GM19351 (cell line): ENCODE data around the gene GRIN2A.
"Not testable (repeated sequence)": the region's sequence is repeated elsewhere in the genome, so short reads cannot be mapped to it uniquely, and the experiment has no call there.

Experiments used
- ATAC-seq: cut with Tn5 transposase; IDR thresholded peaks from one replicate; pipeline ENCODE4 v1.9.1; 2021; ENCODE audit warnings: mild to moderate bottlenecking, moderate library complexity; ENCODE audit not compliant: unreplicated experiment

Gene GRIN2A

DNA sequence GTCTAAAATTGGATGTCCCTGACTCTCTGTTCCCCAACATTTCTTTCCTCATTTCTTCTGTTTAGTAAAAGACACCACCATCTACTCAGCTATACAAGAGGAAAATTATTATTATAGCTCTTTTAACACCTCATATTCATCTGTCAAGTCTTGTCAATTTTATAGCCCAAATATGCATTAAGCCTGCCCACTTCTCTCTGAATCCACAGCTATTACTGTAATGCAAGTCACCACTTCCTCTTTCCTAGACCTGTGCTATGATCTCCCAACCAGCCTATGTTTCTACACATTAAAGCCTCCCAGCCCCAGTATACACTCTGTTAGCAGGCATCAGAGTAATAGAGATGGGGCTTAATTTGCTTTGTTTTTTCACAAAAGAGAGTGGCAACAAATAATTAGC lies 252.9 kb downstream of the GRIN2A start:
- ATAC-seq, result peak; percentile 89

- ATAC-seq, result no peak
These were observed 259.8 kb downstream of the GRIN2A start for GRCh38 chr16:9922441-9922840.

- no peak for ATAC-seq
These were observed 260.2 kb downstream of the GRIN2A start for GRCh38 chr16:9921997-9922396.

GRCh38 chr16:9919460-9919859 lies 262.8 kb downstream of the GRIN2A start:
- ATAC-seq, result no peak

- ATAC-seq, result no peak
These were observed 264.5 kb downstream of the GRIN2A start for GRCh38 chr16:9917691-9918090.

DNA sequence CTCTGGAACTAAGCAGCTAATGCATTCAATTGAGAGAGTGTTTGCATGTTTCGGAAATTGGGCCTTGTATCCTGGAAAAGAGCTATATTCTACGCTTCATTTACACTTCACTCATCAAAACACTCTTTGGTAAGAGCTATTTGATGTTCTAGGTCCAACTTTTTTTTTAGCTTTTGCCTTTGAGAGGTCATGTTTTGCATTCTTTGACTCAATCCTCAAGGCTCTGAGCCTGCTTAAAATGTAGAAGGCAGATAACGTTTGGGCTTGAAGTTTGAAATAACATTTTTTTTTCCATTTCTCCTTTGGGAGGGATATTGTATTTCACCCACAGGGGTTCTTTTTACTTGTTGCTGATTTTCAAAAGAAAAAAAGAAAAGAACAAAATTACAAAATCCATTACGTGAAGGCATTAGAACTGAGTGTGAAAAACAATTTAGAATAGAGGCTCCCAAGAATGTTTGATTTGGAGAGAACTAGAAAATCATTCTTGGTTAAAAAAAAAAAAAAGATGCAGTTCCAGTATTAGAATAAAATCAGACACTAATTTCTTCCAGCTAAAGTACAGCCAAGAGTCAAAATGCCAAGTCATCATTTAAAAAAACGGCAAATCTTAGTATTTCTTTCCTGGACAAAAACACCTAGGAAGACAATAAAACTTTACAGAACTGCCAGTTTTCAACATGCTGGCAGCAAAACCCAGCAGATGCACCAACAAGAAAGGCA lies 268.5 kb downstream of the GRIN2A start:
- ATAC-seq, result no peak

- ATAC-seq, result no peak
These were observed 270.2 kb downstream of the GRIN2A start for GRCh38 chr16:9911989-9912388.

- no peak for ATAC-seq
These were observed 271.0 kb downstream of the GRIN2A start for GRCh38 chr16:9911231-9911630.

GRCh38 chr16:9909072-9909825 lies 273.0 kb downstream of the GRIN2A start:
- ATAC-seq, result no peak

DNA sequence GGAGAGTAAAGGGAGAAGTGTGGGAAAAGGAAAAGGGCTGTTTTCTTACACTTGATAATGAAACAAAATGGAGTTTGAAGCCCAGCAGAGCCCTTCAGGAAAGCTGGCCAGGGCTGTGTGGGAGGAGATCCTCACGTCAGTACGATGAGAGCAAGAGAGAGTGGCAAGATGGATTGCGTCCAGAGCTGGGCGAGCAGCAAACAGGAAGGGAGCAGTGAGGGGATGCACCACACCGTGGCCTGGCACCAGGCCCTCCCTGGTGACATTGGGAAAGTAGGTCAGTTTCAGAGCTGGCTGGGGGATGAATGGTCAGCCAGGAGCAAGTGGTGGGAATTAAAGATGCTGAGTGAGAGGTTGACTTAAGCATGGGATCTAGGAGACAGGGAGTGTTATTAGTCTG lies 273.6 kb downstream of the GRIN2A start:
- no peak for ATAC-seq

DNA sequence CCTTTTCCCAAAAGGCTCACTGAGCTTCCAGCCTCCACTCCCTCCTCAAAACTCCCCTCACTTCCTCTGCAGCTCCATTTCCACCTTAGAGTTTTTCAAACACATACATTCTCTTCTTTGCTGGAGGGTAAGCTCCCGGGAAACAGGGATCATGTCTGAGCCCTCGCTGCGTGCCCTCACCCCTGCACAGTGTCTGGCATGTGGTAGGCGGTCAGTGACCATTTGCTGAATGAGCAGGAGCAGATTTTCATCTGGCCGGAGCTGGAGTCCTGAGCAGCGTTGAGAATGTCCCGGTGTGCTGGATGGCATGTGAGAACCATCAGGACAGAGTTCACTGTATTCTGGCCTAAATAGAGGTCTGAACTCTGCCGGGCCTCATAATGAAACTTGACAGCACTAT lies 274.5 kb downstream of the GRIN2A start:
- no peak for ATAC-seq

GRCh38 chr16:9906218-9906617 lies 276.0 kb downstream of the GRIN2A start:
- no peak for ATAC-seq

GRCh38 chr16:9904526-9904925 lies 277.7 kb downstream of the GRIN2A start:
- no peak for ATAC-seq

DNA sequence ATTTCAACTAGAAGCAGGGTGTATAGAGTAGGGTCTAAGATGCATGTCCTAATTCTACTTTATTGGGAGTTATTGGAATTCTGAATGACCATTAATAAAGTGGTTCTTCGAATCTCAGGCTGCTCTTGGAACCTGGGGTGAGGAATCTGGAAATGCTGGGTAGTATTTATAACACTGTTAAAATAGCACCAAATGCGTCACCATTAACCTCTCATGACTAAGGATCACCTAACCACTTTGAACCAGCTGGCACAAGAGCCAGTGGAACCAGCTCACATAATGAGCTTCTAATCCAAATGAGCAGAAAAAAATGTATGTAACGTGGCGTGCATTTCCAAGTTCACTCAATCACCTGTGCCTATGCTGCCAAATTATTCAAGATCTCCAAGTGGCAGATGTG lies 281.7 kb downstream of the GRIN2A start:
- no peak for ATAC-seq

DNA sequence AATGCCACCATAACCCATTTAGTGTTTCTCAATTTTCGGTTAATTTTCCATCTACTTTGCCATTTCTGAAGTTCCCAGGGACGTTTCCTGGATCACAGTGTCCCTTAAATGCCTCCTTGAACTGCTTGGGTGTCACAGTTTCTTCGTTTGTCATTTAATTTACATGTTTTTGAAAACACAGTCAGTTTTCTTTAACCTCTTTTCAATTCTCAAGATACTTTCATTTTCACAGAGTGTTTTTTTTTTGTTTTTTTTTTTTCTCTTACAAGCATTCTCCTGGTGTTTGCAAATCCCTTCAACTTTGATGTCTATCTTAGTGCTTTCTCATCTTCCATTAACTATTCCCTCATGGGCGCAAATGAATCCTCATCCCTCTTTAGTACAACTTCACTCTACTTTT lies 283.7 kb downstream of the GRIN2A start:
- ATAC-seq, result no peak

- ATAC-seq, result peak; percentile 60
These were observed 284.1 kb downstream of the GRIN2A start for GRCh38 chr16:9898124-9898523.

DNA sequence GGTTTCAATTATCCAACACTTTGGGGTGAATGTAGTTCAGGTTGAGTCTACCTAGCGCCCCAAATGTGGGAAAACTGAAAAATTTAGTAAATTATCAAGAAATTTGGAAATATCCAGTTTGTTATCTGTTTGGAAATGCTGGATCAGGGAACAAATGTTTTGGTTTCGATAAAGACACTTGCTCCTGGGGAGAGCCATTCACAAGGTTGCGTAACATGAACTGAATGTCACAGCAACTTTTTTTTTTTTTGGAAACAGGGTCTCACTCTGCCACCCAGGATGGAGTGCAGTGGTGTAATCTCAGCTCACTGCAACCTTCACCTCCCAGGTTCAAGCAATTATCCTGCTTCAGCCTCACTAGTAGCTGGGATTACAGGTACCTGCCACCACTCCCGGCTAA lies 286.4 kb downstream of the GRIN2A start:
- no peak for ATAC-seq

DNA sequence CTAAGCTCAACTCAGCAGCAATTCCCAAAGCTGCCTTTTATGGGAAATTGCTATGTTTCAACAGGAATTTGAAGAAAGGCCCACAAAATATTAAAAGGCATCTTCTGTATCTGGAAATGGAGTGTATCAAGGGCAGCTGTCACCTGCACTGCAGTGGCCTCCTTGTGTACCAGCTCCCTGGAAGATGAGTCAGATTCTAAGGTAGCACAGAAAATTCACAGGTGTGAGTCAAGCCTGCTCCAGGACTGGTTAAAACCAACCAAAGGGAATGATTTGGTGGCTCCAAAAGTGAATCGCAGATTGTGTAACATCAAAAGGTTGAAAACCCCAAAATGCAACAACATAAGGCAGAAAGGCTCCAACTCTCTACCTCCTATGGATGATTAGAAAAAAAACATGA lies 296.4 kb downstream of the GRIN2A start:
- ATAC-seq, result no peak

GRCh38 chr16:9885467-9885866 lies 296.8 kb downstream of the GRIN2A start:
- no peak for ATAC-seq

DNA sequence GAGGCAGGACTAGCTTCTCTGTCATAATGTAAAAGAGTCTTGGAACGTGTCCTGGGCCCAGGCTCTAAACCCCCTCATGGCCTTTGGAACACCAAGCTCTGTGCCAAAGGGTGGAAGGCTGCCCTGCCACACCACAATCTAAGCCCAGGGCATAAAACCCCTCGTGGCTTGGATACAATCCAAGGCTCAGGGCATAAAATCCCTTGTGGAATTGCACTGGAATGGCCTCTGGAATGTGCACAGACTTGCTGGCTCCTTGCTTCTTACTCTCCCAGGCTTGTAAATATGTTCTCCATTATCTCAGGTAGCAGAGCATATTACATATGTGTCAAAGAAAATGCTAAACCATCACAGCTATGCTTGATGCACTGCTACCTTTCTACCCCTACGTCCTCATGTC lies 306.2 kb downstream of the GRIN2A start:
- not testable (repeated sequence) for ATAC-seq

- no peak for ATAC-seq
These were observed 308.0 kb downstream of the GRIN2A start for GRCh38 chr16:9874219-9874618.

DNA sequence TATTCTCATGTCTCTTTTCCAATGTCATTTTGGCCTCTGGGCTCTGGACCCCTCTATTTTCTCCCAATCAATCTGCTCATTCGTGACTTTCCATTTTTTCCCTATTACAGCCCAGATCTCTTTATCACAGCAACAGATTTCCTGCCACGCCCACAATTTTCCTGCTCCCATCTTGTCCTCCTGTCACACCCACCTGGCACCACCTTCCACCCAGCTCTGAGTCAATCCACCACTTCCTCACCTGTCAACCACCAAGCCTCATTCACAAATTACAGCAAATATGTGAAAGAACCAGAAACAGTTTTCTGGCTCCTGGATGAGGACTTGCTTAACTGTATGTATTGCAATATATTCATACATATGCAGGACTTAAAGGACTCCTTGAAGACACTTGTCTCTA lies 311.3 kb downstream of the GRIN2A start:
- ATAC-seq, result no peak

GRCh38 chr16:9869776-9870175 lies 312.5 kb downstream of the GRIN2A start:
- no peak for ATAC-seq
